ENCODE measurements around the gene LITAFD.
"Not testable (repeated sequence)": the region's sequence is repeated elsewhere in the genome, so short reads cannot be mapped to it uniquely, and the experiment has no call there.

The LITAFD gene

GRCh38 chr16:8914098-8914497 is 31.9 kb downstream of the LITAFD start:
- H3K9me3 ChIP-seq = no peaks in the 10 kb centered on the region
- H3K27me3 ChIP-seq = no peaks in the 10 kb centered on the region
- no peak for TF ChIP-seq CTCF (IDR thresholded peaks at IDR 0.05)
- no peak overlapping the region for H3K4me3 ChIP-seq (ENCODE audit: low read depth in 1 of 2, low read length in 1 of 2)
- peaks cover 90% of the 10 kb centered on the region for H3K36me3 ChIP-seq
- H3K4me1 ChIP-seq (ENCODE audit: control insufficient read depth in 1 of 2, insufficient read depth in 1 of 2, low read depth in 1 of 2, low read length in 1 of 2) = no peaks in the 10 kb centered on the region
- no peak overlapping the region for H3K27ac ChIP-seq

- no peak overlapping the region for H3K27ac ChIP-seq
- no peaks in the 10 kb centered on the region for H3K4me1 ChIP-seq (ENCODE audit: control insufficient read depth in 1 of 2, insufficient read depth in 1 of 2, low read depth in 1 of 2, low read length in 1 of 2)
- H3K9me3 ChIP-seq = no peaks in the 10 kb centered on the region
- no peak for TF ChIP-seq CTCF (IDR thresholded peaks at IDR 0.05)
- peaks cover 90% of the 10 kb centered on the region for H3K36me3 ChIP-seq
- no peaks in the 10 kb centered on the region for H3K27me3 ChIP-seq
- H3K4me3 ChIP-seq (ENCODE audit: low read depth in 1 of 2, low read length in 1 of 2) = no peak overlapping the region
Measured at GRCh38 chr16:8915722-8916301, 33.7 kb downstream of the LITAFD start.

- no peak for TF ChIP-seq CTCF (IDR thresholded peaks at IDR 0.05)
- H3K27ac ChIP-seq = no peak overlapping the region
- H3K4me3 ChIP-seq (ENCODE audit: low read depth in 1 of 2, low read length in 1 of 2) = no peak overlapping the region
- no peaks in the 10 kb centered on the region for H3K4me1 ChIP-seq (ENCODE audit: control insufficient read depth in 1 of 2, insufficient read depth in 1 of 2, low read depth in 1 of 2, low read length in 1 of 2)
- peaks cover 89% of the 10 kb centered on the region for H3K36me3 ChIP-seq
- H3K9me3 ChIP-seq = no peaks in the 10 kb centered on the region
- H3K27me3 ChIP-seq = no peaks in the 10 kb centered on the region
Measured at GRCh38 chr16:8916541-8917225, 34.5 kb downstream of the LITAFD start.

GRCh38 chr16:8917336-8917735 is 35.2 kb downstream of the LITAFD start:
- not testable (repeated sequence) for H3K27ac ChIP-seq; H3K9me3 ChIP-seq; H3K4me3 ChIP-seq (ENCODE audit: low read depth in 1 of 2, low read length in 1 of 2); H3K27me3 ChIP-seq; H3K4me1 ChIP-seq (ENCODE audit: control insufficient read depth in 1 of 2, insufficient read depth in 1 of 2, low read depth in 1 of 2, low read length in 1 of 2)
- H3K36me3 ChIP-seq = peaks cover 90% of the 10 kb centered on the region

- no peaks in the 10 kb centered on the region for H3K9me3 ChIP-seq
- no peaks in the 10 kb centered on the region for H3K27me3 ChIP-seq
- no peak overlapping the region for H3K27ac ChIP-seq
- no peaks in the 10 kb centered on the region for H3K4me1 ChIP-seq (ENCODE audit: control insufficient read depth in 1 of 2, insufficient read depth in 1 of 2, low read depth in 1 of 2, low read length in 1 of 2)
- TF ChIP-seq CTCF (IDR thresholded peaks at IDR 0.05) = no peak
- H3K36me3 ChIP-seq = peaks cover 94% of the 10 kb centered on the region
- H3K4me3 ChIP-seq (ENCODE audit: low read depth in 1 of 2, low read length in 1 of 2) = no peak overlapping the region
Measured at GRCh38 chr16:8919089-8919933, 37.2 kb downstream of the LITAFD start.

All from neutrophil (primary cell).